Activated CD4-positive, CD25-positive, alpha-beta regulatory T cell (primary cell): Measurements from ENCODE around the gene LIPJ.

Experiments
- DNase-seq, 4 experiments: peaks; one replicate each; lab custom pipeline; 2025; lab: John Stamatoyannopoulos, UW

The LIPJ gene

GRCh38 chr10:88586462-88586861 lies at the start of gene LIPJ:
LIPJ (plus strand) TSS chr10:88586762; CDS start chr10:88590688, 3,926 bp downstream.
- DNase-seq, result no peak

- DNase-seq, result no peak
Measured at GRCh38 chr10:88537322-88537721, 49.2 kb upstream of the LIPJ start.

DNA sequence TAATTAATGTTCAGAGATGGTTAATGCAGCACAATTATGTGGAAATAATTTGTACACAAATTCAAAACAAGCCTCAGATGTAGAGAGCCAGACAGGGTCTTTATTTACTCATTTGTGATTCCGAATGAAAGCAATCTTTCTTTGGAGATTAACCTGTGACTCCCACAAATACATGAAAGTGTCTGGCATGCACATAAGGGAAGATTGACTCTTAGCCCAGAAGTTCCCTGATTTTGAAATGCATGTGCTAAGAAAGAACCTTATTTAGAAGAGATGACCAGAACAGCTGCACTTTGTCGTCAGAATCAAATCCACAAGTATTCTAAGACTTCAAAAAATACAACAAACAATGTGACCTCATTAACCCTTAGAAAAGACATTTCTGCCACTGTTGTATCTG lies 48.5 kb upstream of the LIPJ start:
- DNase-seq, result no peak

- DNase-seq, result no peak
Measured at GRCh38 chr10:88540351-88540750, 46.2 kb upstream of the LIPJ start.

- no peak for DNase-seq
Measured at GRCh38 chr10:88541116-88541626, 45.4 kb upstream of the LIPJ start.

DNA sequence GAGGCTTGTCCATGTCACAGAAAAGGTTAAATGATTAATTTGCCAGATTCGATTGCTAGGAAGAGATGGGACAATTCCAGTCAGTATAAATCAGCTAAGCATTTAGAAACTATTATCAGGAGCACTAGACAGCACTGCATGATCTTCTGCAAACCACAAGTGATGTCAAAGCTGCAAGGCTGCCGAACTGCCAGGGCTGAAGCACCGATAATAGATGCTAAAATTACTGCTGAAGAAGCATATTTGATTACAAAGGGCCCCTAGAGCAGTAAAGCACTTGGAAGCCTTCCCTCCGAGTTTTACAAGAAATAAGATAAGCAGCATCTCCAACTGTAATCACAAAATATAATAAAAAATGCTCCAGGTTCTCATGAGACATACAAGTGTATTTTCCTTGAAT lies 44.0 kb upstream of the LIPJ start:
- DNase-seq, result no peak

GRCh38 chr10:88544140-88544870 lies 42.3 kb upstream of the LIPJ start:
- no peak for DNase-seq

DNA sequence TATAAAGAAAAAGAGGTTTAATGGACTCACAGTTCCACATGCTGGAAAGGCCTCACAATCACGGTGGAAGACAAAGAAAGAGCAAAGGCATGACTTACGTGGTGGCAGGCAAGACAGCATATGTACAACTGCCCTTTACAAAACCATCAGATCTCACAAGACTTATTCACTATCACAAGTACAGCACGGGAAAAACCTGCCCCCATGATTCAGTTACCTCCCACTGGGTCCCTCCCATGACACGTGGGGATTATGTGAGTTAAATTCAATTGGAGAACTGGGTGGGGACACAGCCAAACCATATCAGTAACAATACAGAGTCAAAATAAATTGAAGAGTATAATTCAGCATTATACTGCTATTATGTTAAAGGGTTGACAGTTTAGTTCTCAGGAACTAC lies 41.2 kb upstream of the LIPJ start:
- DNase-seq, result no peak

DNA sequence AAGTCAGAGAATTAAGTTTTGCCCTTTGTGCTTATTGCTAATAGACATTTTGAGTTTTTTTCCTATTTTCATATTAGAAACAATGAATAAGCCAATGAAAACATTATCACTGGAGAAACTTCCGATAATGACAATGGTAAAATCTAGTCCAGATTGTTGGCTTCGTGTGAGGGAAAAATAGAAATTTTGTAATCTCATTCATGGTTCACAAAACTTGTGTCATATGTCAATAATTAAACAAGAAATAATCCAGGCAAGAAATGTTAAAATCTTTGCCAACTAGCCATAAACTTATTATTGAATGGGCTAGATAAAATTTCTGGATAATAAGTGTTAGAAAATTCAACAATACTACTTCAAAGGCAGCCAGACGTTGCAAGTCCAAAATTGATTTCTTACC lies 40.1 kb upstream of the LIPJ start:
- no peak for DNase-seq

GRCh38 chr10:88551246-88551645 lies 35.3 kb upstream of the LIPJ start:
- DNase-seq, result no peak

DNA sequence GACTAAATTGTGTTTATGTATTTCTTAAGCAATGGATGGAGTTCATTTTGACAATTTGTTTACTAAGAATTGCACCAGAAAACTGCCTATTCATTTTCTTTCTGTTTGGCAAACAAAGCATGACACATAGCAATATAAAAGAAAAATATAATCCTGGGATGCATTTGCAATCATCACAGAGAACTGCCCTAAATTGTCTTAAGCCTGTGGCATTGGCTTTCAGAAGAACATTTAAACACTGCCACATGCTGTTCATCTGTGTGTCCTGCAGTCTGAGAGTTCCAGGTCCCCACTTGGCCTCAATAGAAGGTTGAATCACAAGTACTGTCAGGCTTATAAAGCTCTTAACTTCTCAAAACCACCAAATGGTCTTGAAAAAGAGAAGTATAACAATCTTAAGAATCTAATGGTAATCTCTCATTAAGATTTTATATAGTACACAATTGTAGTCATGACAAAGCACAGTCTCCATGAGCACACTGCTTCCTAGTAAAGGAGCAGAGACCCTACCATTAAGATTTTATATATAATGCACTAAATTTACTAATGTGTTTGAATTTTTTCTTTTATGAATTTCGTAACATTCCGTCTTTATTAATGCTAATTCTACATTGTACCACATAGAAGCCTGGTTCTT lies 33.3 kb upstream of the LIPJ start:
- no peak for DNase-seq

- no peak for DNase-seq
Measured at GRCh38 chr10:88555190-88555908, 31.2 kb upstream of the LIPJ start.

DNA sequence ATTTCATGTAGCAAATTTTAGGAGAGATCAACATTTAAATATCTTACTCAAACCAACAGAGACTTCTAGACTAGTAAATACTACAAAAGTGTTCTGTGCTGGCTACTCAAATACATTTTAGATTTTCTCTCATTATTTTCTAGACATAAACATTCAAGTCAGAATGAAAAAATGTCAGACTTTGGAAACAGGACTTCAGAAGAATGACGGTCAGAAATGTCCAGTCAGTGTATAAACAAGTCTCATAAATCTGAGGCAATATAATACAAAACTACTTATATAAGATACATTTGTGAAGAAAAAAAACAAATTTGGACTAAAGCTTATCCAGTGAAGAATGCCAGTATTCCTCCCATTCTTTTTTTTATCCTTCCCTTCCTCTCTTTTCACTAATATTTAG lies 29.3 kb upstream of the LIPJ start:
- no peak for DNase-seq

- DNase-seq, result no peak
Measured at GRCh38 chr10:88557658-88558057, 28.9 kb upstream of the LIPJ start.

DNA sequence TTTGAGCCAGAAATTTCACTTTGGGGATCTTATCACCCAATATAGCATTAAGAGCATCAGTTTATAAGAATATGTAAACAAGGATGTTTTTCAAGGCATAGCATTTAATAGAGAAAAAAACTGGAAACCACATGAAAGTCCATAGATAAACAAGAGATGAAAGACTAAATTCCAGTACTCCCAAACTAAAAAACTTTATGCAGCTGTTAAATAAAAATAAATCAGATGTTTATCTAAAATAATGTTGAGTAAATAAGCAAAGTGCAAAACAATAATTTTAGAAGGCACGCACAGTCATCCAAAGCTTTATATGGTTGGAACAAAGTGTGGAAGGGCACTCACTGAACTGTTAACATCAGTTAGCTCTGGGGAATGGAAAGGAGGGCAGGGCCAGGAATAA lies 24.4 kb upstream of the LIPJ start:
- DNase-seq, result no peak

DNA sequence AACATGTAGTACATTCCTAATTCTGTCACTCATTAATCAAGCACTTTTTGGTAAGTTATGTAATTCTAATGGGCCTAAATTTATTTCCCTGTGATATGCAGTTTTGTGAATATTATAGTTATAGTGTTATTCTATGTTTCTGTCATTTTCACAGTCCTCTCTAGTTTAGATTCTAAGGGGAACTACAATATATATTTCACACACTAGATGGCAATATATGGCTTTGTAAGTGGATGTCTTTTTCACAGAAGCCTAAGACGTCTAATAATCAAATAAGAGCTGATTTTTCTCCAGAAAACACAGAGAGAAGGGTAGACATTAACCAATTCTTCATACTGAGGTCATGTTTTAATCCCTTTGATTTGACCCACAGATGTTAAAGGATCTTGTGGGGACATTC lies 21.5 kb upstream of the LIPJ start:
- no peak for DNase-seq

- no peak for DNase-seq
Measured at GRCh38 chr10:88582411-88582805, 4.2 kb upstream of the LIPJ start.

DNA sequence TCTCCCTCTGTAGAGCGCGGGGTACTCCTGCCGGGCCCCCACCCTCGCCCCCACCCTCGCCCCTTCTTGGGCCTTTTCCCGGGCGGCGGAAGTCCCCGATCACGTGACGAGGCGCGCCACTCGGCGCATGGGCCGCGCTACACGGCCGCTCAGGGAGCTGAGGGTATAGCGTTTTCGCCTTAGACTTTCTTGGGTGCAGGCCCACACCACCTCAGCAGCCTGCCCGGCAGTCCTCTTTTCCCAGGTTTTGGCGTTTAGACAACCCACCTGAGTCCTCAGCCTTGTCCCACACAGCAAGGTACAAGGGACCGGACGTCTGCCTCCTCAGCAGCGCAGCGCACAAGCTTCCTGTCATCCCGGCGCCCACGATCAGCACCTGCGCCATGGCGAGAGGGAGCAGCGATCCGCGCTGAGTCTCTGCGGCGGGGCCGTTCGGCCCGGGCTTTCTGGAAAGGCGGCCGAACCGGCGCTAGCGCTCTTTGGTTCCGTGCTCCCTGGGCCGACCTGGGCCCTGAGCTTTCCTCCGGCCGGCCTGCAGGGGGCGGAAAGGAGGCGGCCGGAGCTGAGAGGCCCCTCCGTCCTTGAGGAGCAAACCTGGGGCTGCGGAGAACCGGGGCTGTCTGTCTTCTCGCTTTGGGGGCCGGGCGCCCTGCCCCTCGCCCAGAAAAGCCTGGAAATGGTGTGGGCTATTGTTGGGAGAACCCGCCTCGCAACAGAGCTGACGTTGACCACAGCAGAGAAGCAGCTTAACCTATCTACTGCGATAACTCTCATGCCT lies 3.6 kb upstream of the LIPJ start, which contains the start of gene RNLS:
TSS of gene RNLS (minus strand) at position 513 of the 778 bp plus-strand sequence.
- DNase-seq, result peak; percentile 45 to 48 (median 47)

GRCh38 chr10:88583584-88583957 lies 3.0 kb upstream of the LIPJ start:
- no peak for DNase-seq

GRCh38 chr10:88592381-88592780 lies 5.8 kb downstream of the LIPJ start:
- DNase-seq, result no peak

GRCh38 chr10:88592906-88593305 lies 6.3 kb downstream of the LIPJ start:
- DNase-seq, result no peak

GRCh38 chr10:88594482-88594881 lies 7.9 kb downstream of the LIPJ start:
- no peak for DNase-seq
